K562 (cell line): ENCODE results near the gene WNK2. TPM values are rescaled to one million over a fixed set of nuclear protein-coding genes. Genes with fewer than 3 reads are reported as not detected.

Experiments
- AFF4 ChIP-seq: sonication (generic); formaldehyde crosslinking; IDR thresholded peaks from 2 replicates; pipeline ENCODE4 v1.8.0; 2023; ENCODE audit warnings: mild to moderate bottlenecking, missing genetic modification reagents
- FOXK1 ChIP-seq: sonication (generic); formaldehyde crosslinking; IDR thresholded peaks from 2 replicates; pipeline ENCODE4 v1.8.0; 2022; ENCODE audit warnings: missing genetic modification reagents, mild to moderate bottlenecking, borderline replicate concordance
- GMEB1 ChIP-seq: fragments of 250-450 bp; sonication (Bioruptor Pico); IDR thresholded peaks from 2 replicates; pipeline ENCODE4 v1.4.0; 2020; ENCODE audit warnings: mild to moderate bottlenecking
- RBFOX2 ChIP-seq: fragments of 200-400 bp; formaldehyde crosslinking; IDR thresholded peaks from 2 replicates; pipeline ENCODE4 v1.6.1; 2017; ENCODE audit warnings: low read depth, mild to moderate bottlenecking, low read length, moderate library complexity
- TFAM ChIP-seq: fragments of 250-450 bp; sonication (Bioruptor Pico); conservative IDR thresholded peaks from 2 replicates; pipeline ENCODE4 v1.5.0; 2021; ENCODE audit warnings: mild to moderate bottlenecking, moderate library complexity
- USF2 ChIP-seq: sonication (generic); formaldehyde crosslinking; IDR thresholded peaks from 2 replicates; pipeline ENCODE4 v1.5.0; 2020; ENCODE audit warnings: missing genetic modification reagents
- ZNF780A ChIP-seq: fragments of 250-450 bp; sonication (Bioruptor Pico); IDR thresholded peaks from 2 replicates; pipeline ENCODE4 v1.5.0; 2021; ENCODE audit warnings: mild to moderate bottlenecking
- polyA plus RNA-seq, 8 experiments: library from polyadenylated mRNA; depleted of rRNA in 4 of 8; stranded (reverse) in 5 of 8; unstranded in 3 of 8; fragments of >200 nt; fragmentation: Nextera tagmentation in 2 of 8; fragmentation: Illumina TruSeq in 1 of 8; extraction: Ambion mirVana in 2 of 8; extraction: Trizol in 1 of 8; gene quantifications; 2 replicates each; pipeline versions ENCODE4 v1.2.1 to v1.2.3, GENCODE V29; 2011 to 2014; ENCODE audit warnings: inconsistent platforms in 1 of 8, missing spikeins in 1 of 8
- total RNA-seq, 7 experiments: library from RNA; depleted of rRNA in 6 of 7; stranded (reverse); fragments of >200 nt in 6 of 7; fragmentation: Illumina TruSeq in 2 of 7; extraction: Trizol in 2 of 7; gene quantifications; 2 replicates each; pipeline versions ENCODE4 v1.2.1 to v1.2.3, GENCODE V29; 2011 to 2021; ENCODE audit warnings: low replicate concordance in 1 of 7

WNK2 gene
- total and polyA plus RNA-seq, 9 of the 15 experiments (the other 6 are each of a cell fraction or from before 2014, with no cell fraction given), result 0.36 to 3.3 (median 0.64) TPM; not detected in 2

GRCh38 chr9:93288891-93289883 is 105.2 kb downstream of the WNK2 start (continued):
- TF ChIP-seq AFF4 (CRISPR knock-in tag) (no peak), ZNF780A (CRISPR knock-in tag) (no peak), USF2 (CRISPR knock-in tag) (peak; percentile 34; the same call in 1 of the 2 replicates), TFAM (no peak), RBFOX2 (no peak), FOXK1 (CRISPR knock-in tag) (no peak), GMEB1 (CRISPR knock-in tag) (no peak)
